ENCODE results near the gene KLHL22.

GRCh38 chr22:20430720-20431510, 64.7 kb downstream of the KLHL22 start:
- TF ChIP-seq CTCF (IDR thresholded peaks at IDR 0.05) (peak in 5 of 6 experiments; percentile 17 to 75 (median 48)), EP300 (IDR thresholded peaks at IDR 0.05) (no peak), POLR2AphosphoS5 (IDR thresholded peaks at IDR 0.05) (no peak)
